GM12892 (cell line): ENCODE results near the gene MYO7B.

Source experiments
- POLR2AphosphoS5 ChIP-seq: IDR thresholded peaks from 2 replicates; pipeline ENCODE4 v1.6.1; 2011; ENCODE audit warnings: low read depth, low read length, control low read depth
- TAF1 ChIP-seq: IDR thresholded peaks from 2 replicates; pipeline ENCODE4 v1.6.1; 2011; ENCODE audit warnings: low read depth, mild to moderate bottlenecking, control low read depth, low read length, borderline replicate concordance

DNA sequence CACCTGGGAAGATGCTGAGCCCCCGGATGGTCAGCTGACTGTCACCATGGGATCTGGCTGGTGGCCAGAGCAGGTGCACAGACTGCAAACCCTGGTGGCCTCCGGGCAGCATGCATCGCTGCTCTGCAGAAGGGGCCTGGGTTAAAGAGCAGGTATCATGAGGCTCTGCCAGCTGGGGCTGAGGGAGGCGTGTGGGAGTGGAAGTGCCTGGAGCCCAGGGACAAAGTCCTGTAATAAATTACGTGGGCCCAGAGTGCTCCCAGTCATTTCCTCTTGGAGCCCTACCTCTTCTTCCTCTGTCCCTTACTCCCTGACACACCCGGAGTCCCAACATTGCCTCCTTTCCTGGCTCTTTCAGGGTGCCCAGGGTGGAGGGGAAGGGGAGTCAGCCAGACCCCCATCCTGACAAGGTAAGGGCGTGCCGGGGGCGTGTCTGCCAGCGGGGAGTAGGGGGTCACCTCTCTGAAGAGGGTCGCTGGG, at the start of gene MYO7B:
- TF ChIP-seq TAF1 (no peak), POLR2AphosphoS5 (no peak)
